Measurements from ENCODE around the gene NFKBIB. TPM values are rescaled to one million over a fixed set of nuclear protein-coding genes. Genes with fewer than 3 reads are reported as not detected.

Gene NFKBIB
- total and polyA plus RNA-seq, 2 of the 8 experiments (the other 6 are each of a cell fraction or from before 2014, with no cell fraction given), result 37.3 to 44.1 TPM

GRCh38 chr19:38913958-38914357 is 14.2 kb downstream of the NFKBIB start (continued):
- TF ChIP-seq CTCF (IDR thresholded peaks at IDR 0.05; ENCODE audit: control extremely low read depth in 1 of 3, insufficient read depth in 1 of 3, low read depth in 1 of 3, low read length in 3 of 3), result no peak
- no peak for TF ChIP-seq FOSL1 (IDR thresholded peaks at IDR 0.05; ENCODE audit: insufficient read depth, low read depth, low read length)
- TF ChIP-seq JUND (IDR thresholded peaks at IDR 0.05; ENCODE audit: low read length), result no peak
- TF ChIP-seq TEAD4 (IDR thresholded peaks at IDR 0.05; ENCODE audit: low read depth, low read length), result no peak

All from H1 (cell line).